SW480 (cell line): ENCODE measurements around the gene NHS.

ENCODE experiments used
- DNase-seq: peaks from one replicate; pipeline ENCODE4 v3.0.0-alpha.2; 2016; ENCODE audit warnings: low spot score

Gene NHS

DNA sequence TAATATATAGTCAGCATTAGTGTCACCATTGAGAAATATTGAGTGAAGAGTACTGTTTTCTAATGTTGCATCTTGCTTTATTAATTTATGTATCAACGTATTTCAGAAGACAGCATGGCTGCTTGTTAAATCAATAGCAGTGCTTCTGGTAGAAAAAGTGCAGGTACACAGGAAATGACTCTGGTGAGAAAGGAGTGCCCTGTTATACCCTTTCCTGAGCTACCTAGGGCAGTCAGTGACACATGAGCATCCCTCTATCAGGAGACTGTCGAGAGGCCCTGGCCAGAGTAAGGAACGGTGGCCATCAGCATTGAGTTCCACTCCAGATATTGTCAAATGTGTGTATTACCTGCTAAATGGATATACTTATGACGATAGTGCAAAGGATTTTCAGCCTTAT is 404.4 kb downstream of the NHS start:
- no peak for DNase-seq
